ENCODE data around the gene CSAD. TPM values are rescaled to one million over a fixed set of nuclear protein-coding genes. Genes with fewer than 3 reads are reported as not detected.
A peak's percentile ranks its signal among the peaks of the same experiment; 100 is the strongest.

The CSAD gene
- total and polyA plus RNA-seq, 2 of the 13 experiments (the other 11 are each of a cell fraction or from before 2014, with no cell fraction given) = 7.2 to 23.5 TPM

- ATAC-seq (no peak), DNase-seq (ENCODE audit: low spot score) (no peak), FAIRE-seq (no peak)
- in situ Hi-C loops (cut with HindIII; ENCODE audit: extremely low pct_ligation_motif_present, low pct_unique_long_range_greater_than_20kb) = no loop called here
- Histone ChIP-seq H2AFZ (ENCODE audit: low read length) (no peak overlapping the region), H3K4me1 (ENCODE audit: insufficient read depth, low read length) (peaks cover 13% of the 10 kb centered on the region), H3K27me3 (ENCODE audit: control insufficient read depth in 1 of 2, insufficient read depth in 2 of 2, low read length in 2 of 2) (no peaks in the 10 kb centered on the region), H3K9me3 (ENCODE audit: low read length) (no peaks in the 10 kb centered on the region), H3K27ac (ENCODE audit: extremely low read length, insufficient read depth, low read length) (no peak overlapping the region), H4K20me1 (ENCODE audit: insufficient read depth, low read length) (no peaks in the 10 kb centered on the region), H3K4me2 (ENCODE audit: low read depth, low read length) (no peak overlapping the region), H3K9ac (ENCODE audit: insufficient read depth, low read depth, low read length) (no peak overlapping the region), H3K79me2 (ENCODE audit: insufficient read depth, low read length) (no peaks in the 10 kb centered on the region), H3K36me3 (replicated peaks in 1 of 2; ENCODE audit: control insufficient read depth in 1 of 2, insufficient read depth in 2 of 2, low read length in 2 of 2) (peaks cover 3 to 14% of the 10 kb centered on the region in 2 experiments; a peak in 3 of 5 replicates), H3K4me3 (replicated peaks in 1 of 3; ENCODE audit: insufficient read depth in 1 of 3, low read depth in 2 of 3, low read length in 3 of 3) (no peak overlapping the region)
- ChIA-PET POLR2A (no interaction called here), CTCF (ENCODE audit: low intra/inter-chr PET ratio, low total read pairs) (no interaction called here)
- intact Hi-C loops (cut with micrococcal nuclease; ENCODE audit: unreplicated experiment) = no loop called here
- TF ChIP-seq ZNF713 (CRISPR knock-in tag; IDR thresholded peaks at IDR 0.05) = no peak
- no peak for TF ChIP-seq CHD2 (IDR thresholded peaks at IDR 0.05; ENCODE audit: low read depth, low read length)
- TF ChIP-seq MAFK (conservative IDR thresholded peaks at IDR 0.05 in 1 of 2, IDR thresholded peaks at IDR 0.05 in 1 of 2; ENCODE audit: low read length in 2 of 2) = peak; percentile 88 to 90
- peak; percentile 85 for TF ChIP-seq MAFF (IDR thresholded peaks at IDR 0.05; ENCODE audit: low read depth, low read length)
- no peak for TF ChIP-seq SRSF9 (IDR thresholded peaks at IDR 0.05; ENCODE audit: borderline replicate concordance, insufficient read depth, low read depth, low read length, poor library complexity, severe bottlenecking)
- 96% methylated on average over 1 of the region's 1 CpG for WGBS (ENCODE audit: low lambda C conversion rate)
- BruUV-seq (replicated peaks) = no TSS peak
Observed at GRCh38 chr12:53127169-53127568, 53.6 kb downstream of the CSAD start.

GRCh38 chr12:53124352-53124723 is 56.4 kb downstream of the CSAD start:
- DNase-seq (ENCODE audit: low spot score) (no peak), FAIRE-seq (no peak), ATAC-seq (no peak)
- Histone ChIP-seq H3K36me3 (replicated peaks in 1 of 2; ENCODE audit: control insufficient read depth in 1 of 2, insufficient read depth in 2 of 2, low read length in 2 of 2) (peaks cover 11 to 22% of the 10 kb centered on the region in 2 experiments; a peak in 4 of 5 replicates), H3K27me3 (ENCODE audit: control insufficient read depth in 1 of 2, insufficient read depth in 2 of 2, low read length in 2 of 2) (no peaks in the 10 kb centered on the region), H3K9ac (ENCODE audit: insufficient read depth, low read depth, low read length) (no peak overlapping the region), H3K9me3 (ENCODE audit: low read length) (no peaks in the 10 kb centered on the region), H3K4me3 (replicated peaks in 1 of 3; ENCODE audit: insufficient read depth in 1 of 3, low read depth in 2 of 3, low read length in 3 of 3) (no peak overlapping the region), H3K79me2 (ENCODE audit: insufficient read depth, low read length) (no peaks in the 10 kb centered on the region), H4K20me1 (ENCODE audit: insufficient read depth, low read length) (no peaks in the 10 kb centered on the region), H3K27ac (ENCODE audit: extremely low read length, insufficient read depth, low read length) (no peak overlapping the region), H2AFZ (ENCODE audit: low read length) (no peak overlapping the region), H3K4me1 (ENCODE audit: insufficient read depth, low read length) (peaks cover 6% of the 10 kb centered on the region; the same call in 1 of the 2 replicates), H3K4me2 (ENCODE audit: low read depth, low read length) (no peak overlapping the region)
- in situ Hi-C loops (cut with HindIII; ENCODE audit: extremely low pct_ligation_motif_present, low pct_unique_long_range_greater_than_20kb) = no loop called here
- ChIA-PET CTCF (ENCODE audit: low intra/inter-chr PET ratio, low total read pairs) (no interaction called here), POLR2A (no interaction called here)
- intact Hi-C loops (cut with micrococcal nuclease; ENCODE audit: unreplicated experiment) = no loop called here
- BruUV-seq (replicated peaks) = no TSS peak
- TF ChIP-seq ZNF24 (IDR thresholded peaks at IDR 0.05) = peak; percentile 73
- TF ChIP-seq GRHL1 (CRISPR knock-in tag; conservative IDR thresholded peaks at IDR 0.05) = no peak

Data from HepG2 (cell line).